Testis (tissue), 5 donors: ENCODE data around the gene PRMT6. TPM values are rescaled to one million over a fixed set of nuclear protein-coding genes. Genes with fewer than 3 reads are reported as not detected.
A peak's percentile ranks its signal among the peaks of the same experiment; 100 is the strongest.

Experiments used
- DNase-seq: peaks from one replicate; pipeline ENCODE4 v3.0.0-alpha.2; 2019
- H3K27ac ChIP-seq, 2 donors: fragments of 200-600 bp; sonication (generic); one replicate each; pipeline ENCODE4 v1.5.1; 2019
- H3K27me3 ChIP-seq: fragments of 200-600 bp; sonication (generic); one replicate; pipeline ENCODE4 v1.5.1; 2019
- H3K36me3 ChIP-seq: fragments of 200-600 bp; sonication (generic); one replicate; pipeline ENCODE4 v1.5.1; 2017; ENCODE audit warnings: low read depth; ENCODE audit errors: missing control alignments
- H3K4me1 ChIP-seq: fragments of 200-600 bp; sonication (generic); one replicate; pipeline ENCODE4 v1.5.1; 2019
- H3K4me3 ChIP-seq, 2 donors: fragments of 200-600 bp; sonication (generic); one replicate each; pipeline ENCODE4 v1.5.1; 2017 to 2019
- H3K9me3 ChIP-seq: fragments of 200-600 bp; sonication (generic); one replicate; pipeline ENCODE4 v1.5.1; 2017
- CTCF ChIP-seq, 3 experiments: fragments of 450-650 bp in 2 of 3; fragments of 200-600 bp in 1 of 3; sonication (generic) in 1 of 3; IDR thresholded peaks; one replicate each; pipeline ENCODE4 v1.5.1; 2016 to 2019; ENCODE audit warnings: antibody characterized with exemption in 3 of 3, mild to moderate bottlenecking in 2 of 3, moderate library complexity in 1 of 3
- POLR2A ChIP-seq: fragments of 450-650 bp; IDR thresholded peaks from one replicate; pipeline ENCODE4 v1.6.1; 2017; ENCODE audit warnings: antibody characterized with exemption, mild to moderate bottlenecking, moderate library complexity
- WGBS, 2 donors: methylation state at CpG; one replicate each; pipeline ENCODE4 v1.1.5; 2018; 5-methylcytosine and 5-hydroxymethylcytosine counted together
- intact Hi-C: fragments of 100-400 bp; cut with DNase I; formaldehyde crosslinking; loops from one replicate; pipeline ENCODE4 v1.15.1; 2023; ENCODE audit warnings: low total_unique reads
- long read RNA-seq, 2 donors: transcript quantifications; one replicate each; lab custom pipeline, GENCODE V29; 2026
- polyA plus RNA-seq: library from polyadenylated mRNA; stranded (reverse); fragments of 350-450 nt; fragmentation: Illumina TruSeq; extraction: RNeasy Lipid Tissue Mini Kit (QIAGEN cat#74804); gene quantifications from one replicate; pipeline ENCODE4 v1.2.3, GENCODE V29; 2014; ENCODE audit warnings: low read depth, low replicate concordance; ENCODE audit not compliant: insufficient read depth
- total RNA-seq, 2 donors: library from RNA; depleted of rRNA; stranded (reverse); fragments of >200 nt; gene quantifications; one replicate each; pipeline ENCODE4 v1.2.3, GENCODE V29; 2016

PRMT6 gene
- total RNA-seq (10 to 100 TPM; 22.1 to 26.0 TPM), polyA plus RNA-seq (16.2 TPM)
- long read RNA-seq, donor 1, transcript PRMT6-201 (1 exons, 2,616 nt) = major isoform, 40 of 41 reads
- long read RNA-seq, donor 1, partial matches to known transcripts = 0 of 41 reads
- long read RNA-seq, donor 1, other reads (novel, unspliced or antisense) = 0 of 41 reads
- long read RNA-seq, donor 2, transcript PRMT6-201 (1 exons, 2,616 nt) = major isoform, 25 of 25 reads
- long read RNA-seq, donor 2, partial matches to known transcripts = 0 of 25 reads
- long read RNA-seq, donor 2, other reads (novel, unspliced or antisense) = 0 of 25 reads

- intact Hi-C loops = no loop called here
- H3K27me3 ChIP-seq = no peaks in the 10 kb centered on the region
- peak; percentile 92 for DNase-seq
- H3K4me3 ChIP-seq = peak within 1 kb of the TSS; percentile 82
- H3K27ac ChIP-seq = peak within 1 kb of the TSS; percentile 89 to 90
- 0% methylated on average over 42 to 55 of the region's 73 CpGs for WGBS, 2 donors
- no peaks in the 10 kb centered on the region for H3K9me3 ChIP-seq
- H3K4me1 ChIP-seq = peaks cover 9% of the 10 kb centered on the region
- TF ChIP-seq POLR2A = peak; percentile 14
- no peak for TF ChIP-seq CTCF (IDR thresholded peaks at IDR 0.05)
- H3K36me3 ChIP-seq = no peaks in the 10 kb centered on the region
These were observed at the start of gene PRMT6 for GRCh38 chr1:107056426-107057196. PRMT6 (plus strand) TSS chr1:107056674; CDS start chr1:107056716, 42 bp downstream.

- no peaks in the 10 kb centered on the region for H3K36me3 ChIP-seq
- H3K4me1 ChIP-seq = no peaks in the 10 kb centered on the region
- WGBS, 2 donors = 61 to 76% methylated on average over 3 of the region's 3 CpGs
- no peak for DNase-seq
- intact Hi-C loops = no loop called here
- no peak overlapping the region for H3K27ac ChIP-seq
- no peak for TF ChIP-seq CTCF (IDR thresholded peaks at IDR 0.05)
- TF ChIP-seq POLR2A = no peak
- no peak overlapping the region for H3K4me3 ChIP-seq
- no peaks in the 10 kb centered on the region for H3K9me3 ChIP-seq
- no peaks in the 10 kb centered on the region for H3K27me3 ChIP-seq
These were observed 47.2 kb upstream of the PRMT6 start for GRCh38 chr1:107009281-107009680.

- TF ChIP-seq POLR2A (no peak), CTCF (IDR thresholded peaks at IDR 0.05) (no peak)
- DNase-seq = no peak
- Histone ChIP-seq H3K9me3 (no peaks in the 10 kb centered on the region), H3K27me3 (no peaks in the 10 kb centered on the region), H3K27ac (no peak overlapping the region), H3K4me3 (no peak overlapping the region), H3K36me3 (no peaks in the 10 kb centered on the region), H3K4me1 (no peaks in the 10 kb centered on the region)
- intact Hi-C loops = no loop called here
- 70 to 80% methylated on average over 3 of the region's 3 CpGs for WGBS, 2 donors
These were observed 45.9 kb upstream of the PRMT6 start for GRCh38 chr1:107010582-107010981.

- Histone ChIP-seq H3K9me3 (no peaks in the 10 kb centered on the region), H3K27me3 (no peaks in the 10 kb centered on the region), H3K4me1 (no peaks in the 10 kb centered on the region), H3K4me3 (no peak overlapping the region), H3K27ac (no peak overlapping the region), H3K36me3 (no peaks in the 10 kb centered on the region)
- no peak for DNase-seq
- intact Hi-C loops = no loop called here
- WGBS, 2 donors = 82 to 83% methylated on average over 3 of the region's 3 CpGs
- no peak for TF ChIP-seq POLR2A
- TF ChIP-seq CTCF (IDR thresholded peaks at IDR 0.05) = no peak
These were observed 40.0 kb upstream of the PRMT6 start for GRCh38 chr1:107016376-107016978.
